ENCODE measurements around the gene EXOC6B.

The EXOC6B gene

GRCh38 chr2:72153026-72153791 is 672.6 kb downstream of the EXOC6B start:
- DNase-seq, result peak; percentile 16

GRCh38 chr2:72150861-72151356 is 674.9 kb downstream of the EXOC6B start:
- no peak for DNase-seq

- DNase-seq, result peak; percentile 68
Measured at GRCh38 chr2:72150157-72150860, 675.5 kb downstream of the EXOC6B start.

DNA sequence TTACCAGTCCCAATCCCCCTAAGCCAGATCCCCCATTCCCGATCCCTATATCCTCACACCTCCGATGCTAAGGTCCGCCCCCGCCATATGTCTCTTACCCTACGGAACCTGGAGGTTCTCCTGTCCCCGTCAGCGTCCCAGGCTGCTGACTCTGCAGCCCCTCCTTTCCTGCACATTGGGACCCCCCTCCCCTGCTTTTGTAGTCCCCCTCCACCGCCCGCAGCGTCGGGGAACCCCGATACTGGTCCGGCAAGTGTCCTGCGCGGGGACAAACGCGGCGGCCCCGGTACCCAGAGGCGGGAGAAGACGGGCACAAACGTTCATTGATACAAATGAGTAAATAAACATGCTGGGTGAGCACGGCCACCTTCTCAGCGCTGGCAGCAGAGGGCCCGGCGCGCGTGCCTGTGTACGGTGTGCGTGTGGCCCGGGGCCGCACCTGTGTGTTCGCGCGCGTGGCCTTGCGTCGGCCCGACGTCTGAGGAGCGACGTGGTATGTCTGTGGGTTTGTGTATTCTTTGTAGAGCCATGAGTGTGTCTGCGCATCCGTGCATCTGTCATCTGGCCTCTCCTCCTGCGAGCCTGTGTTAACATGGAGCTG is 676.2 kb downstream of the EXOC6B start:
- peak; percentile 35 for DNase-seq

DNA sequence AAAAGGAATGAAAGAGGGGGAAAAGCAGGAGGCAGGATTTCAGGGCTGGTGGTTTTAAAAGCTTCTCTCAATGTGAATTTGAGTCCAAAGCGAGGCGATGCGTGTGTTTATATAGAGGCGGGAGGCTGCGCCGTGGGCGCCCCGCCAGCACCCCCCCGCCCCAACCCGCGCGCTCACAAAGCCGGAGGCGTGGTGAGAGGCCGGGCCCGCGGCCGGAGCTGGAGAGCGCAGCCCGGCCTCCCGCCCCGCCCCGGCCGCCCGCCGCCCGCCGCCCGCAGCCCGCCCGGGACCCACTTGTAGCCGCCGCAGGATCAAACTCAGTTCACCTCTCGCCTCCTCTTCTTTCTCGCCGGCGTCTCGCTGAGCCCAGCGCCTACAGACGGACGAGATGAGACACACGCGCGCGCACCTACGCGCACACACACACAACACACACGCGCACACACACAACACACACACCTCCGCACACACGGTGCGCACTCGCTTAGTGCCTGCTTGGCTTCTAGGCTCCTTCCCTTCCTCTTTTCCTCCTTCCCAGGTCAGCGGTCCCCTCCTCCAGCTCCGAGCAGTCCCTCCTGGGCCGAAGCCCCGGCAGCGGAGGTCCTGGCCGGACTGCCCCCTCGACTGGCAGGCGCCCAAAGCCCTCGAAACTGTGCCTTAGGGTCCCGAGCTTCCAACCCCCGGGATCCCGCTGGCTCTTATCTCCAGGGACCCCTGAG is 676.8 kb downstream of the EXOC6B start:
- peak; percentile 36 for DNase-seq

- peak; percentile 29 for DNase-seq
Measured at GRCh38 chr2:72148003-72148836, 677.6 kb downstream of the EXOC6B start.

- peak; percentile 27 for DNase-seq
Measured at GRCh38 chr2:72147303-72147971, 678.4 kb downstream of the EXOC6B start, which contains the start of gene CYP26B1. CYP26B1 (minus strand) TSS chr2:72147862; CDS start chr2:72147834, 28 bp downstream.

GRCh38 chr2:72146347-72147302 is 679.2 kb downstream of the EXOC6B start:
- DNase-seq, result peak; percentile 29

GRCh38 chr2:72145658-72146329 is 680.0 kb downstream of the EXOC6B start:
- DNase-seq, result peak; percentile 21

DNA sequence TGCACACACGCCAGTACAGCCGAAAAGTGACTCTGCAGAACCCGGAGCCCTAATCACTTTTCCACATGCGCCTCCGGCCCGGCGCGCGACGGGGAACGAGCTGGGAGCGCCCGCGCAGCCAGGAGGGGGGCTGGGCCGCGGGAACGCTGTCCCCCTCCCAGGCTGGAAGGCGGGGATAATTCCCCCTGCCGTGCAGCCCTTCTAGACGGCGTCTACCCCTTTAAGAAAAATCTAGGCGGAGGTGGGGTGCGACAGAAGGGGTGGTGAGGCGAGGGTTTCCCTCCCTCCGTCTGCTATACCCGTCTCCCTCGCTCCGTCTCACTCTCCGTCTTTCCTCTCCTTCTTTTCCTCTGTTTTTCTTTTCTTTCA is 680.6 kb downstream of the EXOC6B start:
- DNase-seq, result peak; percentile 26

GRCh38 chr2:72144632-72145288 is 681.1 kb downstream of the EXOC6B start:
- peak; percentile 30 for DNase-seq

DNA sequence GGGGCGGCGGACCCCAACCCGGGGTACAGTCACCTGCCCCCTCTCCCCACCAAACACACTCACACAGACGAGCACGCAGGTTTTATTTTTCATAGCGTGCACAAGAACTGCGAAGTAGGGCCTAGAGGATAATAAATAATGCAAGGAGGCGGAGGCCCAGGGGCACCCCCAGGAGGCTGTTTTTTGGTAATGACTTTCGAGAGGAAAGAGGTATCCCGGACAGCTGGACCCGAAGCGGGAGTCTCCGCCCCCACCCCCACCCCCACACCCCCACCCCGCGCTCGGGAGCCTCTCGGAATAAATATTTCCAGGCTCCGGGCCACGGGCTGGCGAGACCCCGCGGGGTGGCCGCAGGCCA is 681.6 kb downstream of the EXOC6B start:
- peak; percentile 26 for DNase-seq

GRCh38 chr2:72143441-72144273 is 682.2 kb downstream of the EXOC6B start:
- peak; percentile 27 for DNase-seq

DNA sequence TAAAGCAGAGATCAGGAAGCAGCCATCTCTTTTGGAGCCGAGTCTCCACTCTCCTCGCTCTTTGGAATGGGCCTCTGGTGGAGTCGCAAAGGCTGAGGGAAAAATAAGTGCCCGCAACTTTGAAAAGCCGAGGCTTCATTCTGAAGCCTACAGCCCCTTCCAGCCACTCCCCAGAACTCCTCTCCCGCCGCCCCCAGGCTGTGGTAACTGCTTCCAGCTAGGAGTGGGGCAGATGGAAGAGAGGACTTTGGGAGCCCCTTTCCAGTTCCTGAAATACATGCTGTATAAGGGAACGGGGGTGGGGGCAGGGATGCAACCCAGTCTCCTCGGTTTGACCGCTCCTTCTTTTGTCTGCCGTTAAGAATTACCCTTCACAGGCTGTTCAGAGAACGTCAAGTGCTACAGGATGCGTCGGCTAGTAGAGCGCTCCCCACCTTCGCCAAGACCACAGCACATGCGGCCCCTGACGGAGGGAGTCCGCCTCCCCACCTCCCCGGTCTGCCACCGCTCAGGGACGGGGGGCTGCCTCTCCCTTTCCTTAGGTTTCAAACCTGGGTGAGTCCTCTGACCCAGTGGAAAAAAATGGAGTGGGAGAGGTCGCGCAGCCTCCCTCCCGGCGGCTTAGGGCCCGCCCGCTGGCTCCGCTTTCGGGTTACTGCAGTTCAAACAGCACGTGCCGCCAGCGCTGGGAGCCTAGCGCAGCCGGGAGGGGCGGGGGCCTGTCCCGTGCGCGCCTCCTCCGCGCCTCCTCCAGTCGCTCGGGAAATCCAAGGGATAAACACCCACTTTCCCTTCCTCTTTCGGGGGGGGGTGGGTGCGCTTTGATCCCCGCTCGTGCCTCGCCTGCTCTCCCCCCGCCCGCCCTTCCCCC is 683.0 kb downstream of the EXOC6B start:
- peak; percentile 21 for DNase-seq

GRCh38 chr2:72141881-72142451 is 683.9 kb downstream of the EXOC6B start:
- peak; percentile 17 for DNase-seq

DNA sequence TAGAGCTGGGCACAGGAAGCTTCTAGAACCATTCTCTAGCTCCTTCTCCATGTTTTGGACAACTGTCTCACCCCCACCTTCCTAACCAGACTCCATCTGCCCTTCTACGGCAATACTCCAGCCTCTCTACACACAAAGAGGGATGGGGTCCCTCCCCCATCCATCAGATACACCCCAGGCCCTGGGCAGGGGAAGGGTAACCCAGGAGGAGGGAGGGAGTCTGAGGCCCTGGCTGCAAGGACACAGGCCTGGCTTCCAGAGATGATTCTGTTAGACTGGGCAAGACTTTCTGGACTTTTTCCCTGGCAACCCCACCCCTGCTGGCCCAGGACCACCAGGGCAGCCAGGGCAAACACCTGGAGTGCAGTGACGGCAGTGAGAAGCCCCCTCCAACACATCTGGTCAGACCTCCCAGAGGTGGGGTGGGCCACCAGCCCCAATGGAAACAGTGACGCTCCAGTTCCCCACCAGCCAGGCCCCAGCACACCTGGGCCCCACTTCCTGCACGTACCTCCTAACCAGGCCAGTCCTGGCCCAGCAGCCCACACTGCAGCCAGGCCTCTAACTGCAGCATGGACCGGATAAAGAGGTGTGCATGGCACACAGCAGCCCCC is 684.7 kb downstream of the EXOC6B start:
- peak; percentile 16 for DNase-seq

All from activated CD4-positive, CD25-positive, alpha-beta regulatory T cell treated with anti-CD3 and anti-CD28 coated beads, Interleukin-2, amount 50 U/mL, for 72 hours (primary cell).